Brain pericyte (primary cell): ENCODE results near the gene NDRG4.

Source experiments
- DNase-seq: peaks from one replicate; pipeline ENCODE4 v3.0.0-alpha.2; 2012; ENCODE audit warnings: low read depth, low spot score

The NDRG4 gene

DNA sequence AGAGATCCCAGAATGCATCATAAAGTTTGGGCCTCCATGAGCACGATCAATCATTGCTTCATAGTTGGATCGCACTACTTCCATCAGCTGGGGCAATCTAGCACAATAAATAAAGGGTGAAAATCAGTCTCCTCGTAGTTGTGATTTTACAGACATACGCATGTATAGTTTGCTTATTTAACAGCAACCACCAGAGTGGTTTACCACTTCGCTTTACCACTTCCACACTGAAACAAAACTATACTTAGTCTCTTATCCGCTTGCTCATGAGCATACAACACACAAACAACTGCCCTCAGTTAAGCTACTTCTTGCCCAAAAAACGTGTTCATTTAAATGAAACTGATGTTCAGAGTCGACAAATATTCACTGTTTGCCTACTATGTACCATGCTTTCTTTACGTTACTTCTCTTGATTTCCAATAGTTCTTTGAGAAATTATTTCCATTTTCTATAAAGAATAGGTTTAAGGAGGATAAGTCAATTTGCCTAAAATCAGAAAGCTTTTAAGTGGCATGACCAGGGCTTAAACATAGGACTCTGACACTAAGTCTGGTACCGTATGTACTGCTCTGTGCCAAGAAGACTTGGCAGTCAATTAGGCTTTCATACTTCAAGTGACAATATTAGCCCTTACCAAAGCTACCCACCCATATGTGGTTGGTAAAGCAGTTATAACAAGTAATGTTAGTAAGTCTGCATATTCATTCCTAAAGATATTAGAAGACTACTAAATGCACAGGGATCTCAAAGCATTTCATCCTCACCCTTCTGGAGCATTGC, 37.4 kb downstream of the NDRG4 start:
- no peak for DNase-seq

DNA sequence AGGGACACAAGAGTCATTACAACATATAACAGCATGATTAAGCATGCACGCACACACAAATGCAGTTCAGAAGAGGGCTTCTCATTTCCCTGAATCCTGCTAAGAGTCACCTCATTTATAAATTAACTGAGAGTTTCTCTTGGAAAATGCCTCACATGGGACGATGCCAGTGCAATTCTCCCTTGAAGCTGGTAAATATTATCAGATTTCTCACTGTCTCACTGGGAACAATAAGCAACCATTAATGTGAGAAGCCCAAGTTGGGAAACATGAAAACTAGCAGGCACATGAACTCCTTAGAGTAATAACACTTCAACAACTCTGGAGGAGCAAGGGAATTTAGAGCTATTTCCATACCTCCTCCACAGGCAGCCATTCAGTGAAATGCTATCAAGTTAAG, 41.8 kb downstream of the NDRG4 start:
- DNase-seq = no peak

DNA sequence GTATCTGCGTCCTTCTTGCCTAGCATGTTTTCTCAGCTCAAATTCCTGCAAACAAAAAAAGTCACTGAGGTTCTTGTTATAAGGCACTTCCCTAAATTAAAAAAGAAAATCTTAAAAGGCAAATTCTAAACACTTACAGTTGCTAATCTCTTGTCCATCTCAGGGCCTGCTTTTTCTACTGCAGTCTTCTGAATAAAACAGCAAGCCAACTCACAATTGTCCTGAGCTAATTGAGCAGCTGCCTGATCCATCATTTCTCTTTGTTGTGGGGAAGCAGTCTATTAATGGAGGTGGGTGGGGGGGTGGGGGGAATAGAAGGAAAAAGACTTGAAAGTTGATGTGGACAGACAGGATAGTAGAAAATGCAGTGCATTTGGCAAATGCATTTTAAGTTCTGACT, 42.3 kb downstream of the NDRG4 start:
- DNase-seq = no peak

DNA sequence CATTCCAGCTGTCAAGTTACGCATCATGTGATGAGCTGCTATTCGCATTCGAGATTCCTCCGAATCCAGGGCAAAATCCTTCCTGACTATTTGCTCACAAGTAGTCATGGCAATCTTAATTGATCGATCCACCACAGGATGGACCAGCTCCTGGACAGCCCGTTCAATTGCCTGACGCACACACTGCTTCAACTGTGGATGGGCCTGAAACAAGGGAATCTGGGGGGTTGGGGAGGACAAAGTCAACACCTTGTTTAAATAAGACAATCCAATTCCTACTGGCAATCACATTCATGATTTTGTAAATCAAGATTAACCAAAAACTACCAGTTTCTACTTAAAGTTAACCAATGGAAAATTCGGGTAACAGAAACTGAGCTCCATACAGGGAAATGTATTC, 43.7 kb downstream of the NDRG4 start:
- no peak for DNase-seq

DNA sequence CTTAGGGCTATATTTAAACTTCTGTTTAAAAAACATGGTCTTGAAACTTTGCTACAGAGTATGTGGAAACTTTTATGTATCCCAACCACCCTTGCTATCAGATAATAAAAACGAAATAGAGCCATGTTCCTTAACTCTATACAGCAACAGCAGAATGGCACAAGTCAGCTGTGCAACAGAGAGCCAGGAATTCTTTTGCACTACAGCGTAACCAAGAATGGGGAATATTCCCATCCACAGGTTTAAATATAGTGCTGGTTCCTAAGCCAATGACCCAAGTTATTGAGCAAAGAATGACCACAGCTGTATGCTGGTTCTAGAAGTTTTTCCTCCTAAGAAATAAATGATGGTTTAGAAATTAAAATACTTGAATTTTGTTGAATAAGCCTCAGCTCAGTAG, 48.4 kb downstream of the NDRG4 start:
- no peak for DNase-seq

DNA sequence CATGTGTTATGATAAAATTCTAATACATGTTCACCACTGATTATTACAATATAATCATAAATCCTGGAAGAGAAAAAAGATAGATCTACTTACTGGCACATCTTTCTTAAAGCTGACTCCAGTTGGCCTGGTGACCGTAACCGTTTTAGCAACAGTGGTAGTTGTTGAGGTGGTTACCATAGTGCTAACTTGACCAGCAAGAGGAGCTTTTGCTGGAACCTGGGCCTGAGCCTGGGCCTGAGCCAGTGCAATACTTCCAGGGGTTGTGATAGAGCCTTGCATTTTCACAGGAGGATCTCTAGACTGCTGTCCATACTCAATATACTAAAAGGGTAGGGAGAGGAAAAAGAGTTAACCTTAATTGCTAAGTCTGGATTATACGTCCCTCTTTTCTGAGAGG, 51.6 kb downstream of the NDRG4 start:
- no peak for DNase-seq

DNA sequence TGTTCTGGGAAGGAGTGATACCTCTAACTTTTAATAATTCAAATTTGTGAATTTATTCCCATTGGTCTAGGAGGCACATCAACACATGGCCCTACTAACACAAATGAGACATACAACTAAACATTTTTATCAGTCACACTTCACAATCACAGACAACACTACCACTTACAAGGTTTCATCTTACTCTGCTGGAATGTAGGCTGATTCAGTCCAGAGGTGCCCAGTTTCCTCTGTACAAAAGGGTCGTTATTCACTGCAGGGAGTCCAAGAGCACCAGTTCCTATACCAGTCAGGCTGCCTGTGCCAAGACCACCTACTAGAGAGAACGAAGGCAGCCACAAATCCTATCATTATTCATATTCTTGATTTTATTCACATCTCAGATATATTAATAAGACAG, 56.7 kb downstream of the NDRG4 start:
- DNase-seq = no peak
